HG02885 (cell line): ENCODE data around the gene TBC1D24.

Source experiments
- ATAC-seq: cut with Tn5 transposase; IDR thresholded peaks from one replicate; pipeline ENCODE4 v1.9.1; 2021; ENCODE audit warnings: mild to moderate bottlenecking; ENCODE audit not compliant: unreplicated experiment, poor library complexity

The TBC1D24 gene

DNA sequence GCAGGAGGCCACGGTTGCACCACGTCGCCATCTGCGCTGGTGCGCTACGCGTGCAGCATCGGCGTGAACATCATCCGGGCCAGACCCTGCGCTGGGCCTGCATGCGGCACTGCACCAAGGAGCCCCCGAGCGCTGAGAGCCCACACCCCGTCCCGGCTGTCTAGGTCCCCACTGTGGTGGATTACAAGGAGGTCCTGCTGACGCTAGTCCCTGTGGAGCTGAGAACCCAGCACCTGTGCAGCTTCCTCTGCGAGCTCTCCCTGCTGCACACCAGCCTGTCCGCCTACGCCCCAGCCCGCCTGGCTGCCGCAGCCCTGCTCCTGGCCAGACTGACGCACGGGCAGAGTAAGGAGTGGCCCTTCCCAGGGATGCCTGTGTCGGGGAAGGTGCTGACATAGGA lies 25.8 kb upstream of the TBC1D24 start:
- ATAC-seq: no peak

DNA sequence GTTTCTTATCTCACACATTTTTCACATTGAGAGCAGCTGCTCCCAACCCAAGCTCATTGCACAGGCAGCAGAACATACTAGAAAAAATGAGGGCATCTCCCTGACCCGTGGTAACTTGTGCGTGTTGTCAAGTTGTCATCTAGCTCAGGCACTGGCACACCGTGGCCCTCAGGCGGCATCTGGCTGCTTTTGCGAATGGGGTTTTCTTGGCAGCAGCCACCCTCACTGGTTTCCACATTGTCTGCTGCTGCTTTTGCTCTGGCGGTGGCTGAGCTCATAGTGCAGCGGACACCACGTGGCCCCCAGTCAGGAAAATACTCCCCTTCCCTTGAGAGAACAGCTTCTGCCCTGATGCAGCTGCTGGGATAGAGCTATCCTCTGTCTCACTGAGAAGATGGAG lies 24.4 kb upstream of the TBC1D24 start:
- ATAC-seq: no peak

DNA sequence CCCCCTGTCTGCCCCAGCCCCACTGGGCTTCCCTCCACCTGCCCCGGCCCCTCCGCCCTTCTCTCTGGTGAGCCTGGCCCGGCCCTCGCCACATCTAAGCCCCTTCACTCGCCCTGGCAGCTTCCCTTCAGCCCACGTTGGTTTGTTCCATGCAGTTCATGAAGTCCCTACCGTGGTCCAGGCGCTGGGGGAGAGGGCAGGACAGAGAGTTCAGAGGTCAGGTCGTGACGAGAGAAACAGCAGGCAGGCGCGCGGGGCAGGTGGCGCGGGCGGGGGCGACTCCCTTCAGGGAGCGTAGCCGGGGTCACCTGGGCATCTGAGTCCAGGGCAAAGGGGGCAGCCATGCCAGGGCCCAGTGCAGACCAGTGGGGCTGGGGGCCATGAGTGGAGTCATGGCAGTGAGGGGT lies 23.9 kb upstream of the TBC1D24 start:
- ATAC-seq: no peak

DNA sequence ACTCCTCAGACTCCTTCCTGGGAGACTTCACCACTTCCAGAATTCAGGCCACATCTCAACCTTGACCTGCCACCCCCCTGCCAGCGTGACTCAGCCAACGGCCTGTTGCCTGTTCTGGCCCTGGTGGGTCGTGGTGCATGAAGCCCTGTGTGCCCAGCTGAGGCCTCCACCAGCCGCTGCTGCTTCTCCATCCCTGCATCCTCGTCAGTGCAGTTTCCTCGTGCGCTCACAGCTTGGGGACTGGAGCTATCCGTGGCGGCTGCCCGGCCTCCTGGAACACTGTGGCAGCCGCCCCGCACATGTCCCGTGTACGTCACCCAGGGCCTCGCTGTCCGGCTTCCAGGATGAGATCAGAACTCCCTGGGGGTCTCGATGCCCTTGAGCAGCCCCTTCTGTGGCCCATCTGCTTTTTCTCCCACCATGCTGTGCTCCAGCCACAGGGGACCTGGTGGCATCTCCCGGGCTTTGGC lies 23.0 kb upstream of the TBC1D24 start:
- no peak for ATAC-seq

DNA sequence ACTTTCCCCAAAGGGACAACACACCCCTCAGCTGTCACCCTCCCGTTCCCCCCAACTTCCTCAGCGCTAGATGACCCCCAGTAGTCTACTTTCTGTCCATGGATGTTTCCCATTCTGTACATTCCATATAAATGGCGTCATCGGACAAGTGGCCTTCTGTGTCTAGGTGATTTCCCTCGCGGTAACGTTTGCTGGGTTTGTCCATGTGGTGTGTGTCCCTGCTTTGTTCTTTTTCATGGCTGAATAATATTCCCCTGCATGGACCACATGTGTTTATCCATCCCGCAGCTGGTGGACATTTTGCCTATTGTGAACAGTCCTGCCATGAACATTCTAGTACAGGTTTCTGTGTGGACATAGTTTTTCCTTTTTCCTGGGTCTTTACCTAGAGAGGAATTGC lies 22.3 kb upstream of the TBC1D24 start:
- no peak for ATAC-seq

DNA sequence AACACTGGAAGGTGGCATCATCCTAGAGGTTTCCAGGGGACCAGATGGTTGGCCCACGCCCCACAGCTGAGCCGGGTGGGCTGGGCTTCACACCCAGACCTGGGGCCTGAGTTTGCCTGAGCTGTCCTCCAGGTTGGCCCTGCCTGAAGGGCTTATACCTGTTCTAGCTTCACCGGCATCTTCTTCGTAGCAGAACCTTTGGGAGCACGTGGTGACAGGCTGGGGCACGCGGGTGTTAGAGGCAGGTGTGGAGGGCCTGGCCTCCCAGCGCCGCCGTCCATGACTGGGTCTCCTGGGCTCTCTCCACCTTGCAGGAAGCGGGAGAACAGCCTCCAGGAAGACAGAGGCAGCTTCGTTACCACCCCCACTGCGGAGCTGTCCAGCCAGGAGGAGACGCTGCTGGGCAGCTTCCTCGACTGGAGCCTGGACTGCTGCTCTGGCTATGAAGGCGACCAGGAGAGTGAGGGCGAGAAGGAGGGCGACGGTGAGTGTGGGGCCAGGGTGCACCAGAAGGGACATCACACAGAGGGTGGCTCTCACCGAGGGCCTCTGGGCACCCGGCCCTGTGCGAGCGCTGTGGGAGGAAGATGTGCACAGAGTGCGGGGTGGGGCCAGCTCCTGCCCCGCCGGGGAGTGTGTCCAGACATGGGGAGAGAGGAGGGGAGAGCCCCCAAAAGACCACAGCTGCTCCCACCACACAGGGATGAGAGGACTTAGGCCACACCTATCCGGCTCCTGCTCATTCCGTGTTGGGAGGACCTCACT lies 19.7 kb upstream of the TBC1D24 start:
- ATAC-seq: no peak

DNA sequence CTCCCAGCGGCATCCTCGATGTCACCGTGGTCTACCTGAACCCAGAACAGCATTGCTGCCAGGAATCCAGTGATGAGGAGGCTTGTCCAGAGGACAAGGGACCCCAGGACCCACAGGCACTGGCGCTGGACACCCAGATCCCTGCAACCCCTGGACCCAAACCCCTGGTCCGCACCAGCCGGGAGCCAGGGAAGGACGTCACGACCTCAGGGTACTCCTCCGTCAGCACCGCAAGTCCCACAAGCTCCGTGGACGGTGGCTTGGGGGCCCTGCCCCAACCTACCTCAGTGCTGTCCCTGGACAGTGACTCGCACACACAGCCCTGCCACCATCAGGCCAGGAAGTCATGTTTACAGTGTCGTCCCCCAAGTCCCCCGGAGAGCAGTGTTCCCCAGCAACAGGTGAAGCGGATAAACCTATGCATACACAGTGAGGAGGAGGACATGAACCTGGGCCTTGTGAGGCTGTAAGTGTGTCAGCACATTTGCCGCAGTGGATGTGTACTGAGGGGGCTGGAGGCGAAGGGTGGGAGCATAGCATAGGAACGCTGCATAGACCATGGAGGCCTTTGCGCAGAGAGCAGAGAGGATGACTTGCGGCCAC lies 18.3 kb upstream of the TBC1D24 start:
- no peak for ATAC-seq

DNA sequence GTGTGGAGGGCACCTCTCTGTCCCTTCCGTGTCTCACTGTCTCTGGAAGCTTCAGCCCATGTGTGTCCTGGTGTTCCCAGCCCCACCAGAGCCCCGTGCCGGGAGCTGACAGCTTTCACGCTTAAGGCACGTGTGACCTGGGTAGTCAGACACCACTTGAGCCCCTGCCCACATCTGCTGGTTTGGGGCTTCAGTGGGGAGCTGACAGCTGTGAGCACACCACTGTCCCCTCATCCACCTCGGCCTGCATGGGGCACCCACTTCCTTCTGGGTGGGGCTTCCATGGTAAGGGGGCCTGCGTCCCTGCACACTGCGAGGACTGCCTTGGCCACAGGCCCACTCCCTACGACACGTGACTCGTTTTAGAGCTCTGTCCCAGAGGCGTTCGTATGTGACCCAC lies 17.7 kb upstream of the TBC1D24 start:
- no peak for ATAC-seq

DNA sequence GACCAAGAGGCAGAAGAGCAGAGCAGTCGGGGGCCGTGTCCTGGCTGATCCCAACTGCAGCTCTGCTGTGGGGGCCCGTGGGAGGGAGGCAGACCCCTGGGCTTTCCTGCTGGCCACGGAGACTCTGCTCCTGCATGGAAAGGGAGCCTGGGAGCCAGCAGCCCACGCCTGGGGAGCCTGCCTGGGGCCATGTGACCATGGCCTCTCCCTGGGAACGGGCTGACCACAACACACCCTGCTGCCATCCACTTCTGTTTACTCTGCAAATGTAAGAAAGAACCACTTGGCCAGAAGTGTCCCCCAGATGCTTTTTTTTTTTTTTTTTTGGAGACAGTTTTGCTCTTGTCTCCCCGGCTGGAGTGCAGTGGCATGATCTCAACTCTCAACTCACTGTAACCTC lies 17.0 kb upstream of the TBC1D24 start:
- ATAC-seq: no peak

DNA sequence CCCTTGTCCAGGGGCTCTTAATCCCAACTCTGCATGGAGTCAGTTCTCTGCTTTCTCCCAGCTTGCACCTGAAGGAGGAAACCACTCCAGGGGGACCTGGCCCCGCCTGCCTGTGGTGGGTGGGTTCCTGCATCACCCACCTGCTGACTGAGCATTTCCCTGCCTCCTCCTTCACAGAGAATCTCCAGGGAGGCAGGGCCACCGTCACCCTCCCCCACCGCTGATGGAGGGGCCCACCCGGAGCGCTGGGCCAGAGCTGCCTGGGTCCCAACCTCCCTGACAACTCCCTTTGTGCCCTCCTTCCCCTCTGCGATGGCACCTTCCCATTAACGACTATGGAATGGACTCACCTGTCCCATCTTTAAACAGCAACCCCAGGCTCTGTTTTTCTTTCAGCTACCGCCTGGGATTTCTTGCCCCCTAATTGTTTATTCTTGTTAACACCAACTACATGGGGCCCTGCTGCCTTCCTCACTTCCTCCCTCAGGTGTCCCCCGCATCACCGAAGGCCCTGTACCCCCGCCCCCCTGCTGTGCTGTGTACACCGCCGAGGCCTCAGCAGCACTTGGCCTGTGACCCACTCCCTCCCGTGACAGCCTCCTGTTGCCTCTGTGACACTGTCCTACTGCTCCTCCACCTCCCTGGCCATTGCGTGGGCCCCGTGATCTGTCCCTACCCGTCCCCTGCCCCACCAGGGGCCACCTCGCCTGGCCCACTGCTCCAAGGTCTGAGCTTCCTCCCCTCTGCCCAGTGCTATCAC lies 15.9 kb upstream of the TBC1D24 start:
- ATAC-seq: no peak

DNA sequence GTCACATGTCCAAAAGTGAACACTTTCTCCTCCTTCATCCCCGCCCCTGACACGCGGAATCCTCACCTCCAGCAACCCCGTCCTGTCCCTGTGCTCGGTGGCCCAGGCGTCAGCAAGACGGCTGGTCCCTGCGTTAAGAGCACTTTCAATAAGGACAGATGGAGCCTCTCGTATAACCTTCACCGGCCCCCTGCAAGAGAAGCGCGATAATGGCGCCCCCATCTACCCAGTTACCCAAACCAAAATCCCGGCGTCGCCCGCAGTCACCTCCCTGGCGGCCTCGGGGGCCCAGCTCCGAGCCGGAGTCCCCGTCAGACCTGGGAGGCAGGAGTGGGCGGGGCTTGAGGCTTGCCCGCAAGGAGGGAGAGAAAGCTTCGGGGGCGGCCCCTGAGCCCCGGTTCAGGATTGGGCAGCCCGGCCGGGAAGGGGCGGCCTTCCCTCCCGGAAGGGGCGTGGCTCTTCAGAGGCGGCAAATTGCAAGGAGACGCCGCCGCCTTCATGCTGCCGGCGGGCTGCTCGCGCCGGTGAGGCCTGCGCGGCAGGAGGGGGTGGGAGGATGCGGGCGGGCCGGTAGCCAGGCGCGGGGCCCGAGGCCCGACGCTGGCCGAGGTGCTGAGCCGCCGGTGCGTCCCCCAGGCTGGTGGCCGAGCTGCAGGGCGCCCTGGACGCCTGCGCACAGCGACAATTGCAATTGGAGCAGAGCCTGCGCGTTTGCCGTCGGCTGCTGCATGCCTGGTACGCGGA lies 15.1 kb upstream of the TBC1D24 start, which contains the start of gene TEDC2:
TEDC2 (plus strand) TSS at position 463 of the 744 bp plus-strand sequence; CDS start at position 499, 36 bp downstream.
- peak; percentile 95 for ATAC-seq

DNA sequence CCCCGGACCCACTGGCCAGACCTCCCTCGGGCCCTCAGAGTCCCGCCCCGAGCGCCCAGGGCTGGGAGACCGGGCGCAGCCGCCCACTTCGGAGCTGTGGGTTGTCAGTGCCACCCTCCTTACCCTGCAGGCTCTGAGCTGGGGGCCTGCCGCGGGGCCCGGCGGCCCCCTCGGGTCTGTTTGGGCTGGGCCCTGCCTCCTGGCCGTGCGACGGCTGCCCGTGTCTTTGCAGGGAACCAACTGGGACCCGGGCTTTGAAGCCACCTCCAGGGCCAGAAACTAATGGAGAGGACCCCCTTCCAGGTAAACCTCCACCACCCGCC lies 14.6 kb upstream of the TBC1D24 start:
- ATAC-seq: no peak

DNA sequence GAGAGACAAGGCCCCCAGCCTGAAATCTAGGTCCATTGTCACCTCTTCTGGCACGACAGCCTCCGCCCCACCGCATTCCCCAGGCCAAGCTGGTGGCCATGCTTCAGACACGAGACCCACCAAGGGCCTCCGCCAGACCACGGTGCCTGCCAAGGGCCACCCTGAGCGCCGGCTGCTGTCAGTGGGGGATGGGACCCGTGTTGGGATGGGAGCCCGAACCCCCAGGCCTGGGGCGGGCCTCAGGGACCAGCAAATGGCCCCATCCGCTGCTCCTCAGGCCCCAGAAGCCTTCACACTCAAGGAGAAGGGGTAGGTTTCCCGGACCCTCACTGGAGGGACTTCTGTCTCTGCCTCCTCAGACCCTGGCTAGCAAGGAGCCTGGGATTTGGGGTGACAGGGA lies 14.0 kb upstream of the TBC1D24 start:
- no peak for ATAC-seq

DNA sequence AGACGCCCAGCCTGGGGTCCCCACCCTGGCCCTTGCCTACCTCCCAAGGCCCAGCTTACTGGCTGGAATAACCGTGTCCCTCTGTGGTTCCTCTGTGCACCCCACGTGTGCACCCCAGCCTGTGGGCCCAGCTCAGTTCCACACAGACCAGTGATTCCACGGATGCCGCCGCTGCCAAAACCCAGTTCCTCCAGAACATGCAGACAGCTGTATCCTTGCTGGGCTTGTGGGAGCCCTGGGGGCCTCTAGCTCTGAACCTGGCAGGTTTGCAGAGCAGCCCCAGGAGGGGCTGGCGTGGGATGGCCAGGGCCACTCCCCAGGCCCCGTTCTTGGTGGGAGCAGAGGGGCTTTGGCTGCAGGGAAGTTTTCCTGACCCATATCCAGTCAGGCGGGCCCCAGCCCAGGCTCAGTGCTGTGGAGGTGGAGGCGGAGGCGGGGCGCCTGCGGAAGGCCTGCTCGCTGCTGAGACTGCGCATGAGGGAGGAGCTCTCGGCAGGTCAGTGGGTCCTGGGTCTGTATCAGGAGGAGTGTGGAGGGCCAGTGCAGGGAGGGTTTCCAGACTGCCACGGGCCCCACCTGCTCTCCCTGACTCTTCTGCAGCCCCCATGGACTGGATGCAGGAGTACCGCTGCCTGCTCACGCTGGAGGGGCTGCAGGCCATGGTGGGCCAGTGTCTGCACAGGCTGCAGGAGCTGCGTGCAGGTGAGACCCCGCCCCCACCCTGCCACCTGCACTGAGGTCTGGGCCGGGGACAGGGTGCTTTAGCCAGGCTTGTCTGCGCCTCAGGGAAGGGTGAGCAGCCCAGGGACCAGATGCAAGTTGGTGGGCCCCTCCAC lies 12.7 kb upstream of the TBC1D24 start:
- no peak for ATAC-seq

DNA sequence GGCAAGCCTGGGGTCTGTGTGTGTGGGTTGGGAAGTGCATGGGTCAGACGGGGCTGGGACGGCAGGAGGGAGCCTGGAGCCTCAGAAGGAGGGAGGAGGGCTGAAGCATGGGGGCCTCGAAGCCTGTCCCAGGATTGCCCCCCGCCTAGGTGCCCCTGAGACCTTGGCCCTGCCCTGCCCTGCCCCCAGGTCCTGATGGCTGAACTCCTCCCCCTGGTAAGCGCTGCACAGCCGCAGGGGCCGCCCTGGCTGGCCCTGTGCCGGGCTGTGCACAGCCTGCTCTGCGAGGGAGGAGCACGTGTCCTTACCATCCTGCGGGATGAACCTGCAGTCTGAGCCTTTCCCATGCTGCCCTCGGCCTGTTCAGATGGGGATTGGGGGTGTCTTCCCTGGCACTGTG lies 10.6 kb upstream of the TBC1D24 start:
- ATAC-seq: no peak

DNA sequence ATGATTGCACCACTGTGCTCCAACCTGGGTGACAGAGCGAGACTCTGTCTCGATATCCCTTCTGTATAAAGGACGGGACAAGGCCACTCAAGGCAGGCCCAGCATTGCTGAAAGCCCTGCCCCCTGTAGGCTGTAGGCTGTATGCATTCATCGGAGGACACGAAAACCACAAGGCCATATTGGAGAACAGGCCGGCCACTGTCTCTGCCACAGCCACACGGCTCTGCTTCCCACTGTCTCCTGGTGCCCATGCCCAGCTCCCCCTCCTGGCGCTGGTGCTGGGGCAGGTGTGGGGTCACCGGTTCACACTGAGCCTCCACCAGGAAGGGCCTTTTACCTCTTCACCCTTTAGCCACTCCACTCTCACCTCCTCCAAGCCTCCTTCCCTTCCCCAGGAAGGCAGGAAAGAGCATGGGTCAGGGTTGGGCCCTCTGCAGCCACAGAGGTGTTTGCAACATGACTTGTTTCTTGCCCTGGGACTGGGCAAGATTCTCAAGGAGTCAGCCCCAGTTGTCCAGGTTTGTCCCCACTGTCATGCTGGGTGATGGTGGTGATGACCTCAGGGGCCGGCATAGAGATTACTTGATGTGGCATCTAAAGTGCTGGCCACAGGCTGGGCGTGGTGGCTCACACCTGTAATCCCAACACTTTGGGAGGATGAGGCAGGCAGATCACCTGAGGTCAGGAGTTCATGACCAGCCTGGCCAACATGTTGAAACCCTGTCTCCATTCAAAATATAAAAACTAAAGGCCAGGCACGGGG lies 9.1 kb upstream of the TBC1D24 start:
- no peak for ATAC-seq

DNA sequence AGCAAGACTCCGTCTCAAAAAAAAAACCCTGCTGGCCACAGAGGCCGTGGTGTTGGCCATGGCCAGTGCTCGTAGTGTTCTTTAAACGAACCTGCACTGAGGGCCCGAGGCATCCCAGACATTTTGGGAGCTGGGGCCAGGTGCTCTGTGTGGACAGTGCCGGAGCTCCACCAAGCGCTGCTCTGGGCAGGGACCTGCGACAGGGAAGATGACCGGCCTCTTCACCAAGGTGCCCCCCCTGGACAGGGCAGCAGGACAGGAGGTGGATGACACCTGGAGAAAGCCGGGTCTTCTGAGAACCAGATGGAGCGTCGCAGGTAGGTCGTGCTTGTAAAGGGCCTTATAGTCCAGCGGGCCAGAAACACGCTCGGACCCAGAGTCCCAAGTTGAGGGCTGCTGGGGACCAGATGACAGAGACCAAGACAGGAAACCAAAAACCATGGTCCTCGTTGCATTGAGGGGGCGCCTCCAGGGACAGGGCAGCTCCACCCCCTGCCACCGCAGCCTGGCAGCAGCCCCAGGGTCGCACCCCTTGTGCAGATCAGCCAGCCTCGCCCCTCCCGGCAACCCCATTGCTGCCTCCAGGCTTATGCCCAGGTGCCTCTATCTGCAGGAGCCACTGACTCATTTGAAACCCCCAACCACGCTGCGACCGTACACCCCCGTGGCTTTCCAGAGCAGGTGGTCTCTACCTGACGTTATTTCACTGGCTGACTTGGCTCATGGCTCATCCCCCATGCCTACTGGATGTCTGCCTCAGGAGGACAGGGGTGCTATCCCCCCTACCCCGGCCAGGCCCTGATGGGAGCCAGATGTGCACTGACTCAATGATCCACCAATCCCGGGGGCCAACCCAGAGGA lies 8.0 kb upstream of the TBC1D24 start:
- ATAC-seq: no peak

DNA sequence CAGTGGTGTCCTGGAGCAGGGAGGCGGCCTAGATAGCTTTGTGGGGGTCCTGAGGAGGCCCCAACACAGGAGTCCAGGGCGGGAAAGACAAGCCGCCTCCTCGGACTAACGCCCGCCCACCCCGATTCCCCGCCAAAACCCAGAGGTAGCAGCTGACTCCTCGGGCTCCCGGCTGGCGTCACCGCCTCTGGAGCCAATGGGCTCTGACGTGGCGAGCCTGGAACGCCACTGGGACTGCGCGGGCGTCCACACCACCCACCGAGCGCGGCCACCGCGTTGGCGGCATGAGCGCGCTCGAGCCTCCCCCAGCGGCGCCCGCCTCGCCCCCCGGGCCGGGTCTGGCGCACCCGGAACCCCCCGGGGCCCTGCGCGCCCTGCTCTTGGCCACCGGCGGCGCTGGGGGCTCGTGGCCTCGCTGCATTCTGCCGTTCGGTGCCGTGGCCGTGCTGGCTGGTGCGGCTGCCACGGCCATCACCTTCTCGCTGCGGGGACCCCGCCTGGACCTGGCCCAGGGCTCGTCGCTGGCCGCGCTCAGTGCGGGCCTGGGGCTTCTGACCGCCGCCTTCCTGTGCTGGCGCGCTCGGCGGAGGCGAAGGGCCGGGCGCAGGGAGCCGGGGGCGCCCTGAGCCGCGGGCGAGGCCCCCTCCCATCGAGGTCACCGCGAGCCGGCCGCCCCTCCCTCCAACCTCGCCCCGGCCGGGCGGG lies 7.2 kb upstream of the TBC1D24 start:
- ATAC-seq: no peak
